VCaP (cell line): Measurements from ENCODE around the gene NPHS1.

ENCODE experiments used
- H3K27ac ChIP-seq: fragments of 450-650 bp; 2 replicates; pipeline ENCODE4 v1.5.1; 2017
- TF ChIP-seq, protein P1 (sequence below): fragments of 450-650 bp; conservative IDR thresholded peaks from 2 replicates; pipeline ENCODE4 v1.5.1; 2017; ENCODE audit warnings: mild to moderate bottlenecking, moderate library complexity

NPHS1 gene

DNA sequence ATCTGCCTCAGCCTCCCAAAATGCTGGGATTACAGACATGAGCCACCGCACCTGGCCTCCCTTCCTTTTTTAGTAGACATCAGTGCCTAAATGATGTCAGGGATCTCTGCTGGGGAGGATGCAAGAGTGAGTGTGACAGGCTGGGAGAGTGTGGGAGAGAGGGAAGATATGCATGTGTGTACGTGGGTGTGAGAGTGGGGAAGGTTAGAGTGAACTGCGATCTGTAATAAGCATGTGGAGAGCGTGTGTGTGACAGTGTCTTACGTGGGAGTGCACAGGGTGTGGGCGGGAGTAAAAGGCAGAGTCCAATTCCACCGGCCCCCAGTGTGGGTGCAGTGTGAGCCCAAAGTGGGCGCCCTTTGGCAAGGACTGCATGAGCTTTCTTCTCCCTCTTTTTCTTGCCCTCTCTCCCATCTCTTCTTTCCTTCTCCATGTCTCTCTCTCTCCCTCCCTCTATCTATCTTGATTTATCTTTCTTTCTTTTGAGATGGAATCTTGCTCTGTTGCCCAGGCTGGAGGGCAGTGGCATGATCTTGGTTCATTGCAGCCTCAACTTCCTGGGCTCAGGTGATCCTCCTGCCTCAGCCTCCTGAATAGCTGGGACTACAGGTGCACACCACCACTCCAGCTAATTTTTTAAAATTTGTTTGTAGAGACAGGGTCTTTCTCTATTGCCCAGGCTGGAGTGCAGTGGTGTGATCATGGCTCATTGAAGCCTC, 893 bp upstream of the NPHS1 start:
- no peak overlapping the region for H3K27ac ChIP-seq
- TF ChIP-seq, protein P1, sequence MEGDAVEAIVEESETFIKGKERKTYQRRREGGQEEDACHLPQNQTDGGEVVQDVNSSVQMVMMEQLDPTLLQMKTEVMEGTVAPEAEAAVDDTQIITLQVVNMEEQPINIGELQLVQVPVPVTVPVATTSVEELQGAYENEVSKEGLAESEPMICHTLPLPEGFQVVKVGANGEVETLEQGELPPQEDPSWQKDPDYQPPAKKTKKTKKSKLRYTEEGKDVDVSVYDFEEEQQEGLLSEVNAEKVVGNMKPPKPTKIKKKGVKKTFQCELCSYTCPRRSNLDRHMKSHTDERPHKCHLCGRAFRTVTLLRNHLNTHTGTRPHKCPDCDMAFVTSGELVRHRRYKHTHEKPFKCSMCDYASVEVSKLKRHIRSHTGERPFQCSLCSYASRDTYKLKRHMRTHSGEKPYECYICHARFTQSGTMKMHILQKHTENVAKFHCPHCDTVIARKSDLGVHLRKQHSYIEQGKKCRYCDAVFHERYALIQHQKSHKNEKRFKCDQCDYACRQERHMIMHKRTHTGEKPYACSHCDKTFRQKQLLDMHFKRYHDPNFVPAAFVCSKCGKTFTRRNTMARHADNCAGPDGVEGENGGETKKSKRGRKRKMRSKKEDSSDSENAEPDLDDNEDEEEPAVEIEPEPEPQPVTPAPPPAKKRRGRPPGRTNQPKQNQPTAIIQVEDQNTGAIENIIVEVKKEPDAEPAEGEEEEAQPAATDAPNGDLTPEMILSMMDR, result no peak

DNA sequence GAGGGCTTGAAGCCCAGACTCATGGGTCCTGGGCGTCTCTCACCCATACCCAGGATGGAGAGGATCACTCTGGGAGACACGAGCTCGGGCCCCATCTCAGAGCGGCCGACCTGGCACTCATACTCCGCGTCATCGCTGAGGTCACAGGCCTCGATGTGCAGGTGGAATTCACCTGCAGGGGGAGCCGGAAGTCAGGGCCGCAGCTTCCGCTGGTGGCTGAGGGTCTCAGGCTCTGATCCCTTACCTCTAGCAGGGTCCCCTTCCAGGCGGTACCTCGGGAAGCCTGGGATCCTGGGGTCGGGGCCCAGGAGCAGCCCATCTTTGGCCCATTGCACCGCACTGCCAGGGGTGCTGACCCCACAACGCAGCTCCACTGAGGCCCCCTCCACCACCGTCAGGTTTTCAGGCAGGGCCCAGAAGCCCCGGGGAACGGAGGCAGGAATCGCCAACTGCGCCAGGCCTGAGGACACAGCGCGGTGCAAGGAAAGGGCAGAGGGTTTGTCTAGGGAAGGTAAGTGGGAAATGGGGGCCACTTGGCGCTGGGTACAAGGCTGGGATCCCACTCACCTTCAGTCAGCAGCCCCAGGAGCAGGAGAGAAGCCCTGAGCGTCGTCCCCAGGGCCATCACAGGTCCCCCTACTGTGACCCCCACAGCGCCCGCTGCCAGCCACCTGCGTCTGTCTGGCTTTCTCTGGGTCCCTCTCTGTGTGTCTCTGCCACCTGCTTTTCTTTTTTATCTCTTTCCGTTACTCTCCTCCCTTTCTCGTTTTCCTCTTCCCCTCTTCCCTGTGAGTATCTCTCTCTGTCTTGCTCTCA, 883 bp downstream of the NPHS1 start:
- no peak overlapping the region for H3K27ac ChIP-seq
- TF ChIP-seq, protein P1, result peak; percentile 49

DNA sequence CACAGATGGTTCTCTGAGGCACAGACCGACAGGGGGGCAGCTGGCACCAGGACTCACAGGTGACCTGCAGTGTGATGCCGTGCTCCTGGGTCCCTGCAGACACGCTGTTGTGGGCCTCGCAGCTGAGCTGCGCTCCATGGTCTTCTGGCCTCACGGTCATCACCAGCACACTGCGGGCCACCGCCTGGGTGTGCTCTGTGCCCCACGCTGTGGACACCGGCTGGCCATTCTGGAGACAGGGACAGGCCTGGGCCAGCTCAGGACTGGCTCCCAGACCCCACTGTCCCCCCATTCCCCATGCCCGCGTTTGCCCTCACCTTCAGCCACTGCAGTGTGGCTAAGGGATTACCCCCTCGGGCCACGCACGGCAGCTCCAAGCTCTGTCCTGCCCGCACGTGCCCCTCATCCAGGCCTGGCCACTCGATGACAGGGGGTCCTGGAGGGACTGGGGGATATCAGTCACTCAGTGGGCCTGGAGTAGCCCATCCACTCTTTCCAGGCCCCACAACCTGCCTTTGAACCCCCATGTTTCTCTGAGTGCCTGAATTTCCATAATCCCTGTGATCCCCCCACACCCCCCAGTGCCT, 3.3 kb downstream of the NPHS1 start:
- TF ChIP-seq, protein P1, result no peak
- H3K27ac ChIP-seq, result no peak overlapping the region

DNA sequence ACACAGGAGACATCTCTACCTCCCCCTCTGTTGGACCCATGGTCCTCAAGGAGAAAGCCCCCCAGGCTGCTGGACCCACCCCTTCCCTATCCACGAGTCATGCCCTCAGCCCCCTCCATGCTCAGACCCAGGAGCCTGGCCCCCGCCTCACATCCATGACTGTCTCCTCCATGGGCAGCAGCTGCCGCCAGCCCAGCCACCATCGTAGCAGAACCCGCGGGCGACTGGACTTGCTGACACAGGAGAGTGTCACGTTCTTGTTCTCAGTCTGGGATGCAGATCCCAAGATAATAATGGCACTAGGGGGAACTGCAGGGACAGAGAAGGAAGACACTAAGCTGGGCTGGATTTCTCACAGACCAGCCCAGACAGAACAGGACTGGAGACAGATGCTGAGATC, 3.8 kb downstream of the NPHS1 start:
- TF ChIP-seq, protein P1, result no peak
- H3K27ac ChIP-seq, result no peak overlapping the region

DNA sequence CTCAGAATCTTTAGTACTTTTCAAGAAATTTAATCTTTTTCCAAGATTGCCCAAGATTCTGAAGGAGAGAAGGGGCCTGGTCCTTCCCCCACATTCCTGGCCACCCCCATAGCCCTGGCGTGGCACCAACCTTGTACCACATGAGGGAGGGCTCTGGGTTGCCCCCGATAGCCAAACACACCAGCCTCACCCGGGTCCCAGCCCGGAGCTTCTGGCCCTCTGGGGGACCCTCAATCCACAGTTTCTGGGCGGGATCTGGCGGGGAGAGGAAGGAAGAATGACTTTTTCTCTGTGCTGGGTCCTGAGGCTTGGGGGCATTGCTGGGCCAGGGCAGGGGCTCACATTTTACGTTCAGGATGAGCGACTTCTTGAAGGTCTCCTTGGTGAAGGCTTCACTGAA, 4.4 kb downstream of the NPHS1 start:
- TF ChIP-seq, protein P1, result no peak
- no peak overlapping the region for H3K27ac ChIP-seq

DNA sequence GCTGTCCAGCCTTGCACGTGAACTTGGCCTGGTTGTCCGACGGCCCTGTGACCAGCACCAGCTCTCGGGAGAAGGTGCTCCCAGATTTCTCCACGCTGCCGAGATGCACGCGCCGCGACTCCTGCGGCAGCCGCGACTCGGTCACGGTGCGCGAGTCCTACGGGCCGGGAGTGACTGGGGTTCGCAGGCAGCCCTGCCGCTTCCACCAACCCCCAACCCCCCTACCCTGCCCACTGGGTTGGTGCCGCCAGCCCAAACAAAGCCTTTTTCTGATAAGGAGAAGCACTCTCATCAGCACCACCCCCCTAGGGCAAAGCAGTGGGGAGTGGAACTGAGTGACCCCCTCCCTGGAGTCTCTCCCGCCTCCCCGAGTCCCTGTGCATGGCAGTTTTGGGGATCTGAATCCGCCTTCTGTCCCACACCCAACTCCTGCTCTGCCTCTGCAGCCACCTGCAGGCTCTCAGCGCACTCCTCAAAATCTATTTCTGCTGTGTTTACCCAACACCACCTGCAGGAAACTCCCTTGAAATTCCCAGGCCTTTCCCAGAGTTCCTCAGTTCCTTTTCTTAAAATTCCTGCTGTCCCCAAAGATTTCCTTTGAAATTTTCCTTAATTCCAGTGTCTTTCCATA, 6.2 kb downstream of the NPHS1 start:
- H3K27ac ChIP-seq, result peak overlapping the region; percentile 51
- TF ChIP-seq, protein P1, result peak; percentile 23; the same call in 1 of the 2 replicates
